Retinal pigment epithelial cell (primary cell): ENCODE measurements around the gene ZNF236.
"Not testable (repeated sequence)": the region's sequence is repeated elsewhere in the genome, so short reads cannot be mapped to it uniquely, and the experiment has no call there.

Source experiments
- DNase-seq: peaks from one replicate; pipeline ENCODE4 v3.0.0-alpha.2; 2010; ENCODE audit warnings: low read depth
- H3K4me3 ChIP-seq: 2 replicates; pipeline ENCODE4 v1.5.1; 2011; ENCODE audit warnings: mild to moderate bottlenecking, low read length, control low read depth, moderate library complexity
- TF ChIP-seq, protein P1 (sequence below): conservative IDR thresholded peaks from 2 replicates; pipeline ENCODE4 v1.5.1; 2011; ENCODE audit warnings: low read depth, low read length, control low read depth, inconsistent platforms

ZNF236 gene

DNA sequence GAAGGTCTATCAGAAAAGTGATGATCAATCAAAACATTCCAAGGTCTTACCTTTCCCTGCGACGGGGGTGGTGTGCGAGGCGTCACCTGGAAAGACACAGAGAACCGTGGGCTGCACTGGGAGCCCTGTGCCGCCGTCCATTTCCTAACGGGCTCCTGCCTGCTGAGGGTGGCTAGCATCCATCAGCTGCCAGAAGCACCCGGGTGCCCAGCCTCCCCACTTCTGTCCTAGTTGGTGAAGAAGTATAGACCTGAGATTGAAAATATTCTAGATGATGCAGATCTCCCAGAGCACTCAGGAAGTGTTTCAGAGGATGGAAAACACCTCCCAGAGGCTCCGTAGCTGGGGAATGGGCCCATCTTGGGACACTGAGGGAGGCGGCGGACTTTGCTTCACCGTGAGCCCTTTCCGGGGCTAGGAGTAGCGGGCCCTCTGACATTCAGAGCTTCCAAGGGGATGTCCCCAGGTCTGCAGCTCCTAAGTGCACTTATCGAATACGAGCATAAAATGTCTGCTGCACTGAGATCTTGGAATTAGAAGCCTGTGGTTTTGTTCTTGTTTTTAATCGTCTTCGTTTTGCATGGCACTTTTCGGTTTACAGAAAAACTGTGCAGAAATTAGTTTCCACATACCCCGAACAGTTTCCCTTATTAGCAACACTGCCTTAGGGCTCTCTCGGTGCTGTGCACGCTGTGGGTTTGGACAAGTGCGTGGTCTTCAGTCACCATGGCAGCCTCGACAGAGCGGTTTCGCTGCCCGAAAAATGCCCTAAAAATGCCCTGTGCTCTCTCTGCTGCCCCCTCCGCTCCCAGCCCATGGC, 166.7 kb downstream of the ZNF236 start:
- DNase-seq: no peak
- TF ChIP-seq, protein P1, sequence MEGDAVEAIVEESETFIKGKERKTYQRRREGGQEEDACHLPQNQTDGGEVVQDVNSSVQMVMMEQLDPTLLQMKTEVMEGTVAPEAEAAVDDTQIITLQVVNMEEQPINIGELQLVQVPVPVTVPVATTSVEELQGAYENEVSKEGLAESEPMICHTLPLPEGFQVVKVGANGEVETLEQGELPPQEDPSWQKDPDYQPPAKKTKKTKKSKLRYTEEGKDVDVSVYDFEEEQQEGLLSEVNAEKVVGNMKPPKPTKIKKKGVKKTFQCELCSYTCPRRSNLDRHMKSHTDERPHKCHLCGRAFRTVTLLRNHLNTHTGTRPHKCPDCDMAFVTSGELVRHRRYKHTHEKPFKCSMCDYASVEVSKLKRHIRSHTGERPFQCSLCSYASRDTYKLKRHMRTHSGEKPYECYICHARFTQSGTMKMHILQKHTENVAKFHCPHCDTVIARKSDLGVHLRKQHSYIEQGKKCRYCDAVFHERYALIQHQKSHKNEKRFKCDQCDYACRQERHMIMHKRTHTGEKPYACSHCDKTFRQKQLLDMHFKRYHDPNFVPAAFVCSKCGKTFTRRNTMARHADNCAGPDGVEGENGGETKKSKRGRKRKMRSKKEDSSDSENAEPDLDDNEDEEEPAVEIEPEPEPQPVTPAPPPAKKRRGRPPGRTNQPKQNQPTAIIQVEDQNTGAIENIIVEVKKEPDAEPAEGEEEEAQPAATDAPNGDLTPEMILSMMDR: no peak
- no peak overlapping the region for H3K4me3 ChIP-seq

DNA sequence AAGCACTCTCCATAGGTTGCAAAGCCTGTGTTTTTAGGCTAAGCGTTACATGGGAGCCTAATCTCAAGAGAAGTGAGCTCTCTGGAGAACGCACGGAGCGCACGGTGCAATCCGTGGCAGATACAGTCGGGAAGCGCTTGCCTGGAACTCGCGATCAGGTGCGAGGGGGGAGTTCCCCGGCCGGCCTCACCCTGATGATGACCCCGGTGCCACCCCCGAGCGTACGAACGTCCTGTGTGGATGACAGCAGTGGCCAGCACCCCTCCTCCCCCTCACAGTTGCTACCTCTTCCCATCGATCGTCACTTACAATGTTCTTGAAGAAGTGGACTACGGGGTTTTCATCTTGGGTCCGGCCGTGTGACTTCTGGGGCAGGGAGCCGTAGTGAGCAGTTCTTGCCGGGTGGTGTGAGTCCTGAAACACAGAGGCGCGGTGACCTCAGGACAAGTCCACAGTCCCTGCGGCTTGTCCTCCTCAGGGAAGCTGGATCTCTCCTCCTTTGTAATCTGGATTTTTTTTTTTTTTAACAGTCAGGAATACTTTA, 167.4 kb downstream of the ZNF236 start:
- no peak for DNase-seq
- TF ChIP-seq, protein P1: no peak
- H3K4me3 ChIP-seq: no peak overlapping the region

DNA sequence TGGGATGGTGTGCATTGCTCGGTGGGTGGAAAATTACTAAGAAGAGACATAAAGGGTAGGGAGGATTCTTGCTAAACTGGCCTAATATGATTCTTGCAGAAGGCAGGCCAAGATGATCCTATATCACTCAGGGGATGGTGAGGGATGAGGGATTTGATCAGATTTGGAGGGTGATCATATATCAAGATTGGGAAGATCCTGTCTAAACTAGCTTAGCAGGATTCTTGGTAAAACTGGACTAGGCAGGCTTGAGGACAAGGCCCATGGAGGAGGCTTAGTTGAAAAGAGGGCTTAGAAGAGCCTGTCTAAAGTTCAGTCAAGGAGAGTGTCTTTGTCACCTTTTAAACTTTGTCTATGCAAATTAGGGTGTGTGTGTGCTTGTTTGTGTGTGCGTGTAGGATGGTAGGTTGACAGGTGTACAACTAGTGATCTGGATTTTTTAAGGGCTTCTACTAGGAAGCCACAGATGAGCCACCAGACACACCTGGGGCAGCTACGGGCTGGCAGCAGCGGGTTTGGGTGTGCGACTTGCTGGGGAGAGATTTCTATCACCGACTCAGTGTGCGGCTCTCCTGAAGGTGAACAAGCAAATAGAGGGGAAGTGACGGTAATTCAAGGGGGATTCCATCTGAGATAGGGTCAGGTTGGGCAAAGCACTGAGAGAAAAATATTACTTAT, 168.1 kb downstream of the ZNF236 start:
- DNase-seq, H3K4me3 ChIP-seq: not testable (repeated sequence)

DNA sequence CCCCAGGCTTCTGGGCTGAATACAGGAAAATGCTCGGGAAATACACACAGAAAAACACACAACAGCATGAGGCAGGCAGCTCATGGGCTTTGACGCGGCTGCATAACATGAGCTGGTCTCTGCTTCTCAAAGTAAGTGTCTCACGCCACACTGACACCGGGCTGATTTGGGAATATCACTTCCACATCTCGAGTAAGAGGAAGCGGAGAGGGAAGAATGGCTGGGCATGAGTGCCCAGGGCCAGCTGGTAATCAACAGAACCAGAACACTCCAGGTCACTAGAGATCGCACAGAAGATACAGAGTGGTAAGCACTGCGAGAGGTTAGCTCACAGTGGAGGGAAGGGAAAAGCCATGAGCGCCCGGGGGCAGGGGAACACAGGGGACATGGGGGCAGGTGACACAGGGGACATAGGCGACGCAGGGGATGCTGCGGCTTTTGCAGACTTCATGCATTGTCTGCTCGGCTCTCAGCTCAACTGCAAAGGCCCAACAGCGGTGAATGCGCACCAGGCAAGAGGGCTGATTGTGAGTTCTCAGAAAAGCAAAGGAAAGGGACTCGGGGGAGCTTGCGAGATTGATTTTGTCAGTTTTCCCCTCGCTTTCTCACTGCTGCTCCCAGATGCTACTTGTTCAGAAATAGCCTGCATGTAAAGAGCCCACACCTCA, 168.8 kb downstream of the ZNF236 start:
- no peak for DNase-seq
- H3K4me3 ChIP-seq: no peak overlapping the region
- TF ChIP-seq, protein P1: no peak

DNA sequence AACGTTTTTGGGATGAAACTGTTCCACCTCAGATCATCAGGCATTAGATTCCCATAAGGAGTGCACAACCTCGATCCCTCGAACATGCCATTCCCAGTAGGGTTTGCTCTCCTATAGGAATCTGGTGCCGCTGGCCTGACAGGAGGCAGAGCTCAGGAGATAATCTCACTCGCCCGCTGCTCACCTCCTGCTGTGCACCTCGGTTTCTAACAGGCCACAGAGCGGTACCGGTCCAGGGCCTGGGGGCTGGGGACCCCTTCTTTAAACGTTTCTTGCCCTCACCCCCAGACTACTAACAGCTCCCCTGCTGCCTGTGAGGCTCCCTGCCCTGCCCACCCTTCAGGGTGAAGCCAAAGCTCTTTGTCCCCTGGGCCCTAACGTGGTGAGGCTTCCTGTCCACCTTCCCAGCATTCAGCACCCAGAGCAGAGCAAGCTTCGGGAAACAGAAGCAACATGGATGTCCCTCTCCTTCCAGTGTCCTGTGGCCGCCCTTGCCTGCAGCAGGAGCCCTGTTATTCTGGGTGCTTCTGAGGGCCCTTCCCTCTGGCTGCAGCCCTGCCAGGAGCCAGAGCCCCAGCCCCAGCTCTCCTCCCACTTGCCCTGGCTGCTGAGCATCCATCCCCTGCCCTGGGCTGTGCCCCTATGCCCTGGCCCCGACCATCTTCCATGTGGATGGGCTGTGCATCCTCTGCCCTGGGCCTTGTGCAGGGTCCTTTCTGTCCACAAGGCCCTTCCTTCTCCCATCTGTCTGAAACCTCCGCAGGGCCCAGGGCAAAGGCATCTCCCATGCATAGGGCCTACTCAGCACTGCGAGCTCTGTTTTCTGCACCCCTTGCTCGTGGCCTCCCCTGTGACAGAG, 170.1 kb downstream of the ZNF236 start:
- no peak overlapping the region for H3K4me3 ChIP-seq
- TF ChIP-seq, protein P1: no peak
- no peak for DNase-seq

DNA sequence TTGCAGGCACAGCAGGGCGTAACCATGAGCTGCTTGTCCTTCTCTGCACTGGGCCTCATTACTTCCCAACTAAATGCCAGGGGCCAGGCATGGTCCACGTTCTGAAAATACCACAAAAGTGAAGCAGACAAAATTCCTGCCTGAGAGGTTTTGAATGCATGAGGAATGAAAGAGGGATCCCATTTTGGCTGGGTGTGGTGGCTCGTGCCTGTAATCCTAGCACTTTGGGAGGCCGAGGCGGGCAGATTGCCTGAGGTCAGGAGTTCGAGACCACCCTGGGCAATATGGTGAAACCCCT, 170.7 kb downstream of the ZNF236 start:
- TF ChIP-seq, protein P1: no peak
- DNase-seq: no peak
- no peak overlapping the region for H3K4me3 ChIP-seq

DNA sequence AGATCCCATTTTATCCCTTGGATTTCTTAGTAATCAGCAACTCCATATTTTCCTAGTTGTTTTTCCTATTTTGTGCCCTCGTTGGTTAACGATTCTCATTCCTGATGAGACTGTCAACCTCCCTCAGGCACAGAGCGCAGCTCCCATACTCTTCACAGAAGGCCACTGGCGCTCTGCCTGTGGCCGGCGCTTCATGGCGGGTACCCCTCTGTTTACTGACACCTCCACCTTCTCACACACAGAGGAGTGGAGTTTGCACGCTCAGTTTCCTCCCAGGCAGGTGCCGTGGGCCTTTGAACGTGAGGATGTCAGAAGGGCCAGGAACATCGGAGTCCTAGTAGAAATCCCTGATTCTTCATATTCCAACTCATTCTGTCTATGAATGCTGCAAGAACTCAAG, 171.2 kb downstream of the ZNF236 start:
- no peak for DNase-seq
- TF ChIP-seq, protein P1: no peak
- no peak overlapping the region for H3K4me3 ChIP-seq
